Measurements from ENCODE around the gene USP43.

- TF ChIP-seq EZH2 (IDR thresholded peaks at IDR 0.05; ENCODE audit: borderline replicate concordance, low read length), result no peak
- TF ChIP-seq, protein P1, sequence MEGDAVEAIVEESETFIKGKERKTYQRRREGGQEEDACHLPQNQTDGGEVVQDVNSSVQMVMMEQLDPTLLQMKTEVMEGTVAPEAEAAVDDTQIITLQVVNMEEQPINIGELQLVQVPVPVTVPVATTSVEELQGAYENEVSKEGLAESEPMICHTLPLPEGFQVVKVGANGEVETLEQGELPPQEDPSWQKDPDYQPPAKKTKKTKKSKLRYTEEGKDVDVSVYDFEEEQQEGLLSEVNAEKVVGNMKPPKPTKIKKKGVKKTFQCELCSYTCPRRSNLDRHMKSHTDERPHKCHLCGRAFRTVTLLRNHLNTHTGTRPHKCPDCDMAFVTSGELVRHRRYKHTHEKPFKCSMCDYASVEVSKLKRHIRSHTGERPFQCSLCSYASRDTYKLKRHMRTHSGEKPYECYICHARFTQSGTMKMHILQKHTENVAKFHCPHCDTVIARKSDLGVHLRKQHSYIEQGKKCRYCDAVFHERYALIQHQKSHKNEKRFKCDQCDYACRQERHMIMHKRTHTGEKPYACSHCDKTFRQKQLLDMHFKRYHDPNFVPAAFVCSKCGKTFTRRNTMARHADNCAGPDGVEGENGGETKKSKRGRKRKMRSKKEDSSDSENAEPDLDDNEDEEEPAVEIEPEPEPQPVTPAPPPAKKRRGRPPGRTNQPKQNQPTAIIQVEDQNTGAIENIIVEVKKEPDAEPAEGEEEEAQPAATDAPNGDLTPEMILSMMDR (conservative IDR thresholded peaks at IDR 0.05 in 1 of 2, IDR thresholded peaks at IDR 0.05 in 1 of 2; ENCODE audit: extremely low read depth in 1 of 2, insufficient read depth in 1 of 2, low read depth in 1 of 2, low read length in 2 of 2), result no peak
Measured at GRCh38 chr17:9643611-9644010, 1.7 kb upstream of the USP43 start.
